Fibroblast of villous mesenchyme (primary cell): ENCODE measurements around the gene CARMIL1. TPM values are rescaled to one million over a fixed set of nuclear protein-coding genes. Genes with fewer than 3 reads are reported as not detected.
A peak's percentile ranks its signal among the peaks of the same experiment; 100 is the strongest.

Experiments
- DNase-seq: peaks from one replicate; pipeline ENCODE4 v3.0.0-alpha.2; 2010; ENCODE audit warnings: low read depth
- H3K4me3 ChIP-seq: 2 replicates; pipeline ENCODE4 v1.5.1; 2011; ENCODE audit warnings: low read depth, mild to moderate bottlenecking, low read length
- CTCF ChIP-seq: IDR thresholded peaks from 2 replicates; pipeline ENCODE4 v1.5.1; 2012; ENCODE audit warnings: low read depth, mild to moderate bottlenecking, low read length; ENCODE audit not compliant: insufficient read depth
- total RNA-seq: library from RNA; depleted of rRNA; stranded (reverse); fragments of >200 nt; gene quantifications from 2 replicates; pipeline ENCODE4 v1.2.3, GENCODE V29; 2012

CARMIL1 gene
- total RNA-seq, 1 donor = 11.2 TPM

GRCh38 chr6:25649611-25650010, 370.4 kb downstream of the CARMIL1 start:
- no peak for DNase-seq
- no peak for TF ChIP-seq CTCF
- H3K4me3 ChIP-seq = no peak overlapping the region

DNA sequence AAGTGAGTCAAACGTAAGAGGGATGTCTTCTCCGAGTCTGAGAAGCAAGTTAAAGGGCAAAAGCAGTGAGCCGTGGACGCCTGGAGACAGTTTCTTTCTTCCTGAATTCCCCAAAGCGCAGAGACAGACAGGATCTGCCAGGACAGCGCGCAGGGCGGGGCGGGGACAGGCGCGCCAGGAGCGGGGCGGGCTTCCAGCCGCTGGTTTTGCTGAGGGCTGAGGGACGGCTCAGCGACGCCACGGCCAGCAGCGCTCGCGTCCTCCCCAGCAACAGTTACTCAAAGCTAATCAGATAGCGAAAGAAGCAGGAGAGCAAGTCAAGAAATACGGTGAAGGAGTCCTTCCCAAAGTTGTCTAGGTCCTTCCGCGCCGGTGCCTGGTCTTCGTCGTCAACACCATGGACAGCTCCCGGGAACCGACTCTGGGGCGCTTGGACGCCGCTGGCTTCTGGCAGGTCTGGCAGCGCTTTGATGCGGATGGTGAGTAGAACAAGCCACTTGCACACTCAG, 372.9 kb downstream of the CARMIL1 start, which contains the start of gene SCGN:
Gene SCGN (plus strand): TSS at position 209 of the 509 bp plus-strand sequence. CDS start 189 bp downstream, at position 398.
- TF ChIP-seq CTCF = no peak
- DNase-seq = peak; percentile 67
- H3K4me3 ChIP-seq = peak within 1 kb of the TSS; percentile 13

DNA sequence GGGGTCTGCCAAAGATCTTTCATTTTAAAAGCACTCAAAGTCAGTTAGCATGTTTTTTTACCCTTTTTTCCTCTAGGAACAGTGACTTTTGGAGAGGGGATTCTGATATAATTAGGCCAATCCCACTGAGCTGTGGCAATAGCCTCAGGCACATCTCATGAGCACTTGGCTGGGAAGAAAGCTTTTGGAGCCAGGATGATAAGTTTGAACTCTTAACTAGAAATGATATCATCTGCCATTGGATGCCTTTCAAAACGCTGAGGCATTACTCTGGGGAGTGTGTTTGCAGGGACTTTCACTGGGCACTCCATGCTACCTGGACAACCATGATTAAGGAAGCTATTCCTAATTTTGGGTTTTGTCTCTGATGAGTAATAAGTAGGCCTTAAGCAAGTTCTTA, 376.5 kb downstream of the CARMIL1 start:
- no peak for TF ChIP-seq CTCF
- DNase-seq = no peak
- no peak overlapping the region for H3K4me3 ChIP-seq

DNA sequence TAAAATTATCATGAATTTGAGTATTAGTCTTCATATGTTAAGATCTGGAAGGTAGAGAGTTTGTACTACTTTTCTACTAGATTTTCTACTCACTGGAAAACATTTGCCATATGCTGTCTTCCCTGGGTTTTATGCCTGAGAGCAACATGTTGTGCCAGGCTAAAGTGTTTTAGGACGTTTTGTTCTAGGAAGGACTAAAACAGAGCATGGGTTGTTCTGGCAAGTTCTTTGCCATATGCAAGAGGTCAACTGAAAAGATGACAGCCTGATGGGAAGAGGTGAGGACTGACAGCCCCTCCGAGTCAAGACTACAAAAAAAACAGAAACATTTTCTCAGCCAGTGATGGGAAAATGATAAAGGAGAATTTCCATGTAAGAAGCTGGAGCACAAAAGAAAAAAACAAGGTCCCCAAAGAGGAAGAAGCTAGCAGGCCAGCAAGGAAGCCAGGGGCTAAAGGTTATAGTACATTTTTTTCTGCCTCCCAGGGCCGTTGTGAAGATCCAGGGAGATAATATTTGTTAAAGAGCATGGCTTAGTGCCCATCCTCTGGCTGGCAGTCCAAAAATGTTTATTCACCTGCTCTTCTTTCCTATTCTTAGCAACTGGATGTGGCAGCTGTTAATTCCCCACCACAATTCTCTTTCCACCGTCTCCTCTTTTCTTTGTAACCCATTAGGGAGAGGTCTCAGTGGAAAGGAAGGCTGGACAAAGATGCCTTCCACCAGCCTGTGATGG, 380.6 kb downstream of the CARMIL1 start:
- DNase-seq = no peak
- no peak for TF ChIP-seq CTCF
- no peak overlapping the region for H3K4me3 ChIP-seq

DNA sequence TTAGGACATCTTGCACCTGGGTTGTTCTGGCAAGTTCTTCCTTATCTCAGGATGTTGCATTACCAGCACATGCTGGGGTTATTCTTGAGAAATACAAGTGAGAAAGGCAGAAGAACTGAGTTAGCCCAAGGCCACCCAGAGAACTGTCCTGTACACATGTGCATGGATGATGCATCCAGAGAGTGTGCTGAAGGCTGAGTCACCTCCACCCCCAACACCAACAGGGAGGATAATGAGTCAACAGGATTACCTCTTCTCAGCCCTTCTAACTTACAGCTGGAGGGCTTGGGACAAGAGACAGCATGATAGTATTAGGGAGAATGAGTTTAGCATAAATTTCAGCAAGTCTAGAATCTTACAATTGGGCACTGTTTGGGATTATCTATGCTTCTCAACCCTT, 381.3 kb downstream of the CARMIL1 start:
- DNase-seq = peak; percentile 11
- TF ChIP-seq CTCF = no peak
- H3K4me3 ChIP-seq = no peak overlapping the region

DNA sequence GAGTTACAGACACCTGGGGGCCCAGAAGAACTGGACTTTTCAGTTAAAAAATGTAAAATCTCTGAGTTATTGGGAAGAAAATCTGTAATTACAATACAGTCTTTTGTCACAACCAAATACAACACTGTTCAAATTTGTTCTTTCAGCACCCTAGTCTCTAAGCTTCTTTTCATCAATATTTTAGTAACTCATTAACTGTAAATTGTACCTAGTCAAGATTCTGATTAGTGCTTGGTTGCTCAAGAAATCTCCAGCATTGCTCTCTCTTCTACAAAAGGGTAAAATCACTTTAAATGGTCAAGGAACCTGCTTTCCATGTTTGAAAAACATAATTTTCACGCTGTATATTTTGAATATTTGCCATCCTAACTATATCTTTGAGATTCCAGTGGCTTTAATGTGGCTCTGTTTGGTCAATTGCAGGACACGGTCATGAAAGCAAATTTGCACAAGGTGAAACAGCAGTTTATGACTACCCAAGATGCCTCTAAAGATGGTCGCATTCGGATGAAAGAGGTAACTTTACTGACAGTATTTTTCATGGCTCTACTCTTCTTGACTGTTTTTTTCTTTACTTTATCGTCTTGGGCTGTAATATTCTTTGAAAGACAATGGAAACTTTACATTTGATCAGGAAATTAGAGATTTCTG, 382.1 kb downstream of the CARMIL1 start:
- no peak for TF ChIP-seq CTCF
- no peak for DNase-seq
- no peak overlapping the region for H3K4me3 ChIP-seq
